Uterus (tissue), 2 donors: ENCODE data around the gene UQCR10.

Experiments
- CTCF ChIP-seq, 4 experiments: fragments of 200-600 bp in 2 of 4; fragments of 450-650 bp in 2 of 4; sonication (generic) in 2 of 4; IDR thresholded peaks; one replicate each; pipeline ENCODE4 v1.5.1; 2016 to 2019; ENCODE audit warnings: antibody characterized with exemption in 4 of 4, mild to moderate bottlenecking in 2 of 4, moderate library complexity in 1 of 4
- POLR2A ChIP-seq, 2 donors: fragments of 450-650 bp; IDR thresholded peaks; one replicate each; pipeline ENCODE4 v1.6.1; 2016; ENCODE audit warnings: antibody characterized with exemption in 2 of 2, mild to moderate bottlenecking in 1 of 2, moderate library complexity in 1 of 2

- no peak for TF ChIP-seq CTCF (IDR thresholded peaks at IDR 0.05)
- no peak for TF ChIP-seq POLR2A (IDR thresholded peaks at IDR 0.05)
Measured at GRCh38 chr22:29803190-29803589, 36.0 kb downstream of the UQCR10 start.
